ENCODE data around the gene RAB23.

The RAB23 gene

GRCh38 chr6:57221936-57222742 lies at the start of gene RAB23:
TSS of gene RAB23 (minus strand) at chr6:57222307. CDS start at chr6:57210380, 11,927 bp downstream.
- no peak for TF ChIP-seq CTCF (conservative IDR thresholded peaks at IDR 0.05; ENCODE audit: control insufficient read depth, insufficient read depth, low read depth, low read length)
- DNase-seq (ENCODE audit: low read depth) = peak; percentile 74
- peak within 1 kb of the TSS; percentile 92 for H3K4me3 ChIP-seq (ENCODE audit: control insufficient read depth, low read depth, low read length)

- no peak for TF ChIP-seq CTCF (conservative IDR thresholded peaks at IDR 0.05; ENCODE audit: control insufficient read depth, insufficient read depth, low read depth, low read length)
- DNase-seq (ENCODE audit: low read depth) = no peak
- H3K4me3 ChIP-seq (ENCODE audit: control insufficient read depth, low read depth, low read length) = no peak overlapping the region
Observed at GRCh38 chr6:57268294-57268640, 46.2 kb upstream of the RAB23 start.

GRCh38 chr6:57267586-57268293 lies 45.6 kb upstream of the RAB23 start:
- no peak overlapping the region for H3K4me3 ChIP-seq (ENCODE audit: control insufficient read depth, low read depth, low read length)
- peak; percentile 99 for DNase-seq (ENCODE audit: low read depth)
- TF ChIP-seq CTCF (conservative IDR thresholded peaks at IDR 0.05; ENCODE audit: control insufficient read depth, insufficient read depth, low read depth, low read length) = peak; percentile 68

GRCh38 chr6:57265755-57266221 lies 43.7 kb upstream of the RAB23 start:
- H3K4me3 ChIP-seq (ENCODE audit: control insufficient read depth, low read depth, low read length) = no peak overlapping the region
- peak; percentile 82 for DNase-seq (ENCODE audit: low read depth)
- TF ChIP-seq CTCF (conservative IDR thresholded peaks at IDR 0.05; ENCODE audit: control insufficient read depth, insufficient read depth, low read depth, low read length) = no peak

- DNase-seq (ENCODE audit: low read depth) = peak; percentile 28
- TF ChIP-seq CTCF (conservative IDR thresholded peaks at IDR 0.05; ENCODE audit: control insufficient read depth, insufficient read depth, low read depth, low read length) = no peak
- H3K4me3 ChIP-seq (ENCODE audit: control insufficient read depth, low read depth, low read length) = no peak overlapping the region
Observed at GRCh38 chr6:57263739-57264138, 41.6 kb upstream of the RAB23 start.

GRCh38 chr6:57262901-57263694 lies 41.0 kb upstream of the RAB23 start:
- H3K4me3 ChIP-seq (ENCODE audit: control insufficient read depth, low read depth, low read length) = no peak overlapping the region
- TF ChIP-seq CTCF (conservative IDR thresholded peaks at IDR 0.05; ENCODE audit: control insufficient read depth, insufficient read depth, low read depth, low read length) = no peak
- DNase-seq (ENCODE audit: low read depth) = peak; percentile 98

Measured in fibroblast of mammary gland (primary cell).